EL (cell line): ENCODE data around the gene MMP2.

Experiments
- DNase-seq: peaks from one replicate; pipeline ENCODE4 v3.0.0-alpha.2; 2016

The MMP2 gene

GRCh38 chr16:55521792-55522191, 42.8 kb downstream of the MMP2 start:
- DNase-seq: no peak

DNA sequence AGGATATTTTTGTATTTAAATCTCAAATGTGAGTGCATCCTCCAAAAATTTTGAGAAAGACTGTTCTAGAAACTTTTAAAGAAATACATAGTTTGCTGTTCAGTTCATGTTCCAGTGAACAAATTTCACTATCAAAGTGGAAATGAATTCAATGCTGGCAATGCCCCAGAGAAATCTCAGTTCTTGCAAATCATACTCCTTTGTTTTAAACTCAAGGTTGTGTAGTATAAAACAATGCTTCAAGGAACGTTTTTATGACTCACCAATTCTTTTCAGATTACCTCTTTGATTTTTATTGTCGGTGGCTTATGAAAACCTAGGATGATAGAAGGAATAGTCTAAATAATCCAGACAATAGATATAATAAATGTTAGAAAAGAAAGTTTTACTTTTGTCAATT, 47.4 kb downstream of the MMP2 start:
- no peak for DNase-seq

GRCh38 chr16:55527885-55528284, 48.9 kb downstream of the MMP2 start:
- DNase-seq: no peak

GRCh38 chr16:55529018-55529417, 50.0 kb downstream of the MMP2 start:
- DNase-seq: peak; percentile 18

DNA sequence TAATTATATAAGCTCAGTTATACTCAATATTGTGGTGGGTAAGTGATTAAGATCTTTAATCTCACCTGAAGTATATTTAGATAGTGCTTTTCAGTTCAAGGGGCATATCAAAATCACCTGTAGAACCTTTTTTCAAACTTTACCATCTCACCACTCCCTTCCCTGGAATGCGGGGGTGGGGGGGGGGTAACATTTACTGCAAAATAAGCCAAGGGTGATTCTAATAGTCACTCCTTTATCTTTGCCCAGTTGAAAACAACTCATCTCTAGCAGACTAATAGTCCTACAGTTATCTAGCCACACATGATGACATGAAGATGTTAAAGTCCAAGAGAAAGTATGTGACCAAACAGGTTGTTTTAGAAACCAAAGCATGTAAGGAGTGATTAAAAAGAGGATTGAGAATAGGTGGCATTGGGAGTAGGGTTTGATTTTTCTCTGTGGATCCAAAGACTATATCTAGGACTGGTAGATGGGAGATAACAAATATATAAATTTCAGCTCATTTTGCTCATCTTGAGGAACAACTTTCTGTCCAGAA, 51.4 kb downstream of the MMP2 start:
- no peak for DNase-seq

DNA sequence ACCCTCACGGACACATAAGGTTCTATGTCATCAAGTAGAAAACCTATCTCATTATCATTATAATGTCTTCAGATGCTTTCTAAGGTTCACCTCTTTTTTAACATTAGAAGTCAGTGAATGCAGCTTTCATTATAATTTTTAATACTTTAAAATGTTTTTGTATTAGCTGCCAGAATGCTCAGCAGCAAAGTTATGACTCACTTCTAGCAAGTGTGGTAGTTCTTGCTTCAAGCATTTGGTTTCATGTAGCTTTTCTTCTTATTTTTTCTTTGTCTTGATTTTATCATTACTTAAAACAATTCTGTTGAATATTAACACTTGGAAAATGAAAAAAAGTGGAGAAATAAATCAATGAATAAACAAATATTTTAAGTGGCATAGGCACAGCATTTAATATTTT, 53.2 kb downstream of the MMP2 start:
- DNase-seq: no peak

- DNase-seq: no peak
These were observed 55.8 kb downstream of the MMP2 start for GRCh38 chr16:55534756-55535155.

DNA sequence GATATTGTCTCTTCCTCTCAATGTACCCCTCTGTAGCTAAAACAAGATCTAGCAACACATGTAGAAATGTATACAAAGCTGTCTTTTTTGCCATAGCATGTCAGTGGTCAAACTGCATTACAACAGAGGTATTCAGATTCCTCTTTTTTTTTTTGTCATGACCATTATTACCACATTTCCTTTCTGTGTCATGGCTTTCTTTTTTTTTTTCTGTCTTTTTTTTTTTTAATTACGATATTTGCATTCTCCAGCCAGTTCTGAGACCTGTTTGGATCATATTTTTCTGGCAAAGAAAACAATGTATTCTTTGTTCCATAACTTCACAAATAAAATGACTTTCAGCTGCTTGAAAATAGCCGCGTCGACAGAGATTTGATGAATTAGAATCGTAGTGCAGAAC, 60.1 kb downstream of the MMP2 start:
- DNase-seq: no peak

- no peak for DNase-seq
These were observed 60.5 kb downstream of the MMP2 start for GRCh38 chr16:55539488-55539887.

DNA sequence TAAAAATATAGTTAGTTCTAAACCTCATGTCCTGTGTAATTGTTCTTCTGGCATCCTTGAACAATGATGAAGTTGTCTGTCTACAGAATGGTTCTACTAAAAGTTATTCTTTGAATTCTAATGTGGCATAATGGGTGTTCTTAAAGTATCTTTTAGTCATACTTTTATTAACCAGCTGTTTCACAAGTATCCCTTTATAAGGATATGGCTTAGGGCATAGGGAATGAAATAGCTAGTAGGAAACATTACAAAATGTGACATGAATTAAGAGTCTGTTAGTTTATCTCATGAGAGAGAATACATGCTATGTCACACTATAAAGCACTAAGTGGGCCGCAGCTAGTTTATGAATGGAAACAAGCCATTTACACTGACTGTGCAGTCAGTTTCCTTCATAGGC, 61.2 kb downstream of the MMP2 start:
- no peak for DNase-seq

- peak; percentile 72 for DNase-seq
These were observed 63.6 kb downstream of the MMP2 start for GRCh38 chr16:55542459-55543082.

DNA sequence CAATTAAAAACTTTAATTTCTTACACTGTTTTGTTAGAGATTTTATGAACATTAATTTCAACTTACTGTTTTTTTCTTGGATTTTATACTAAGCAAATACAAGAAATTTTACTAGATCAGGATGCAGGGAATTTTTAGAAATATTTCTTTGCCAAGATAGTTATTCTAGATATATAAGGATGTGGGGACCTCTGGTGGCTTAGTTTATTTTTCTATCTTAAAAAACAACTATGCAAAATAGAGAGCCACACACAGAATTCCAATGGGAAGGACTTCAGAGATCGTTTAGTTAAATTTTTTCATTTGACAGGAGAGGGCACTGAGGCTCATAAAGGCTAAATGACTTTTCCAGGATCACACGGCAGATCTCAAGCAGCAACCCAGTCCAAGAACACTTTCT, 64.5 kb downstream of the MMP2 start:
- DNase-seq: peak; percentile 42

DNA sequence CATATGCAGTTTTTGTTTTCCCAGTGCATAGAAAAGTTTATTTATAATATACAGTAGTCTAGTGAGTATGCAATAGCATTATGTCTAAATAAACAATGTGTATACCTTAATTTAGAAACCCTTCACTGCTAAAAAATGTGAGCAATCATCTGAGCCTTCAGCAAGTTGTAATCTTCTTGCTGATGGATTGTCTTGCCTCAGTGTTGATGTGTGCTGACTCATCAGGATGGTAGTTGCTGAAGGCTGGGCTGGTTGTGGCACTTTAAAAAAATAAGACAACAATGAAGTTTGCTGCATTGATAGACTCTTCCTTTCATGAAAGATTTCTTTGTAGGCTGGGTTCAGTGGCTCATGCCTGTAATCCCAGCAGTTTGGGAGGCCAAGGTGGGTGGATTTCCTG, 73.6 kb downstream of the MMP2 start:
- peak; percentile 73 for DNase-seq

GRCh38 chr16:55555436-55555835, 76.4 kb downstream of the MMP2 start:
- DNase-seq: peak; percentile 38
